Fibroblast of gingiva (primary cell): ENCODE data around the gene PDE6D.
A peak's percentile ranks its signal among the peaks of the same experiment; 100 is the strongest.

Experiments
- DNase-seq: peaks from one replicate; pipeline ENCODE4 v3.0.0-alpha.2; 2011; ENCODE audit warnings: low read depth

Gene PDE6D

GRCh38 chr2:231780909-231781797 is at the start of gene PDE6D:
TSS of gene PDE6D (minus strand) at chr2:231781282. CDS start at chr2:231781114, 168 bp downstream.
- DNase-seq, result peak; percentile 100

- DNase-seq, result no peak
Observed at GRCh38 chr2:231821908-231822307, 40.8 kb upstream of the PDE6D start.

- DNase-seq, result no peak
Observed at GRCh38 chr2:231820786-231821303, 39.8 kb upstream of the PDE6D start.

GRCh38 chr2:231819447-231820042 is 38.5 kb upstream of the PDE6D start:
- DNase-seq, result no peak

GRCh38 chr2:231816327-231817026 is 35.4 kb upstream of the PDE6D start:
- DNase-seq, result no peak

- DNase-seq, result peak; percentile 72
Observed at GRCh38 chr2:231810905-231811304, 29.8 kb upstream of the PDE6D start.

GRCh38 chr2:231807020-231807419 is 25.9 kb upstream of the PDE6D start:
- DNase-seq, result peak; percentile 12

- no peak for DNase-seq
Observed at GRCh38 chr2:231803501-231804138, 22.5 kb upstream of the PDE6D start.

GRCh38 chr2:231800493-231801091 is 19.5 kb upstream of the PDE6D start:
- peak; percentile 44 for DNase-seq

GRCh38 chr2:231795525-231796327 is 14.6 kb upstream of the PDE6D start:
- DNase-seq, result peak; percentile 75

GRCh38 chr2:231794383-231794782 is 13.3 kb upstream of the PDE6D start:
- DNase-seq, result no peak

- DNase-seq, result no peak
Observed at GRCh38 chr2:231791107-231791506, 10.0 kb upstream of the PDE6D start.

- DNase-seq, result no peak
Observed at GRCh38 chr2:231786917-231787292, 5.8 kb upstream of the PDE6D start.

GRCh38 chr2:231786177-231786916 is 5.3 kb upstream of the PDE6D start, which contains the start of gene COPS7B:
TSS of gene COPS7B (plus strand) at chr2:231786445. CDS start at chr2:231788571, 2,126 bp downstream.
- DNase-seq, result peak; percentile 80

- no peak for DNase-seq
Observed at GRCh38 chr2:231785822-231786176, 4.7 kb upstream of the PDE6D start.

- no peak for DNase-seq
Observed at GRCh38 chr2:231785413-231785812, 4.3 kb upstream of the PDE6D start.

GRCh38 chr2:231781798-231782726 is 980 bp upstream of the PDE6D start:
- DNase-seq, result peak; percentile 53

- DNase-seq, result no peak
Observed at GRCh38 chr2:231780123-231780908, 766 bp downstream of the PDE6D start.
